NB4 (cell line): Measurements from ENCODE around the gene GABRR3.

Source experiments
- DNase-seq: peaks from one replicate; pipeline ENCODE4 v3.0.0; 2010; ENCODE audit warnings: low read depth
- H3K4me3 ChIP-seq: one replicate; pipeline ENCODE4 v1.5.1; 2011; ENCODE audit warnings: mild to moderate bottlenecking, low read depth, low read length, moderate library complexity
- MYC ChIP-seq: IDR thresholded peaks from 2 replicates; pipeline ENCODE4 v1.6.1; 2011; ENCODE audit warnings: low read depth, low read length
- POLR2A ChIP-seq: IDR thresholded peaks from 2 replicates; pipeline ENCODE4 v1.6.1; 2011; ENCODE audit warnings: mild to moderate bottlenecking; ENCODE audit not compliant: insufficient read length; ENCODE audit errors: extremely low read depth
- TF ChIP-seq, protein P1 (sequence below): IDR thresholded peaks from one replicate; pipeline ENCODE4 v1.5.1; 2012; ENCODE audit warnings: low read depth, low read length
- TF ChIP-seq, protein P2 (sequence below): IDR thresholded peaks from 2 replicates; pipeline ENCODE4 v1.6.1; 2011; ENCODE audit warnings: low read depth, low read length

Gene GABRR3

DNA sequence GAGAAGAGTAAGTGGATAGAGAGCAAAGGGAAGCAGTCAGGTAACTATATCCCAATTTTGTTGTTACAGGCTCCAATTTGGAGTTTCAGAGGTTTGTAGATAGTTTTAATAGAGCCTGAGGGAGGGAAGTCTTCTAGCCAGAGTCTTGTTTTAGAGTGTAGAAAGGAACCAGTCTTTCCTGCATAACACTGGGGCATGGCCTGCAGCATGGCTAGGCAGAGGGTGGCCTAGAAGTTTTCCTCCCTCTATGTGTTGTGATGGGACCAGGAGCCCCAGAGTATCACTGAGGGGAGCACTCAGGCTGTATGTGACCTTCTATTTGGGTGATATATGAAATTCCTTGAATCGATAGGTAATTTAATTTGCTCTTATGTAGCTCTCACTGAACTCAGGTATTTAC, 22.5 kb upstream of the GABRR3 start:
- no peak overlapping the region for H3K4me3 ChIP-seq
- no peak for DNase-seq
- TF ChIP-seq MYC (no peak), POLR2A (no peak)
- TF ChIP-seq, protein P1, sequence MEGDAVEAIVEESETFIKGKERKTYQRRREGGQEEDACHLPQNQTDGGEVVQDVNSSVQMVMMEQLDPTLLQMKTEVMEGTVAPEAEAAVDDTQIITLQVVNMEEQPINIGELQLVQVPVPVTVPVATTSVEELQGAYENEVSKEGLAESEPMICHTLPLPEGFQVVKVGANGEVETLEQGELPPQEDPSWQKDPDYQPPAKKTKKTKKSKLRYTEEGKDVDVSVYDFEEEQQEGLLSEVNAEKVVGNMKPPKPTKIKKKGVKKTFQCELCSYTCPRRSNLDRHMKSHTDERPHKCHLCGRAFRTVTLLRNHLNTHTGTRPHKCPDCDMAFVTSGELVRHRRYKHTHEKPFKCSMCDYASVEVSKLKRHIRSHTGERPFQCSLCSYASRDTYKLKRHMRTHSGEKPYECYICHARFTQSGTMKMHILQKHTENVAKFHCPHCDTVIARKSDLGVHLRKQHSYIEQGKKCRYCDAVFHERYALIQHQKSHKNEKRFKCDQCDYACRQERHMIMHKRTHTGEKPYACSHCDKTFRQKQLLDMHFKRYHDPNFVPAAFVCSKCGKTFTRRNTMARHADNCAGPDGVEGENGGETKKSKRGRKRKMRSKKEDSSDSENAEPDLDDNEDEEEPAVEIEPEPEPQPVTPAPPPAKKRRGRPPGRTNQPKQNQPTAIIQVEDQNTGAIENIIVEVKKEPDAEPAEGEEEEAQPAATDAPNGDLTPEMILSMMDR, result no peak
- TF ChIP-seq, protein P2, sequence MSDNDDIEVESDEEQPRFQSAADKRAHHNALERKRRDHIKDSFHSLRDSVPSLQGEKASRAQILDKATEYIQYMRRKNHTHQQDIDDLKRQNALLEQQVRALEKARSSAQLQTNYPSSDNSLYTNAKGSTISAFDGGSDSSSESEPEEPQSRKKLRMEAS, result no peak

DNA sequence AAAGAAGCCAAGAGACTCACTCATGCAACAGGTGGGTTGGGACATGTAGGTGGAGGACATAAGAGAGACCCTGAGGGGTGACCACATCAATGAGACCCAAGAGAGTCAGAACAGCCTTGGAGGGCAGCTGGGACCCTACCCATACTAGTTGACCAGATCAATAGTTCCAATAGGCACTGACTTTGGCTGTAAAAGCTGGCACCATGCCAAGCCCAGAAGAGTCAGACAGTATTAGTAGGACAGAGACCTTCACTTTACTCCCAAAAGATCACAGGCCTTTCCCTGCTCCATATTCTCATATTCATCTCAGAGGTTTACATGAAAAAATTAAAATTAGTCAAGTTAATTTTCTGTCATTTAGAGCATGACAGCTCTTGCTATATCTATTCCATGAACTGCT, 20.9 kb upstream of the GABRR3 start:
- H3K4me3 ChIP-seq, result no peak overlapping the region
- TF ChIP-seq, protein P1, result no peak
- TF ChIP-seq POLR2A (no peak), MYC (no peak)
- TF ChIP-seq, protein P2, result no peak
- DNase-seq, result no peak

DNA sequence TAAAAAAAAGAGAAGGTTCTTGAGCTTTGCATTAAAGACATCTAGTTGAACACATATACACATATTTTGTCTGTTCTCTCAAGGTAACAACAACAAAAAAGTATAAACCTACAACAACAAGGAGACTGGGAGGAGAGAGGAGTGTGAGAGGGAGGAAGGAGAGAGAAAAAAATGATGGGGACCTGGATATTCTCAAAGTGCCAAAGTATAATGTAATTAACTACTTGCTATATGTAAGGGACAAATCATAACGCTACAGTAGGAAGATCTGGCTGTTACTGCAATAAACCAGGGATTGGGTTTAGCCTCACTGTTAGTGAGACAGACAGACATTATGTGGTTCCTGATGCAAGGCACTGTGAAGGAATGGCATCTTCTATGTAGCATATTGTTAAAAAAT, 14.2 kb upstream of the GABRR3 start:
- no peak overlapping the region for H3K4me3 ChIP-seq
- TF ChIP-seq, protein P2, result no peak
- TF ChIP-seq, protein P1, result no peak
- no peak for TF ChIP-seq POLR2A
- TF ChIP-seq MYC, result no peak
- DNase-seq, result no peak

DNA sequence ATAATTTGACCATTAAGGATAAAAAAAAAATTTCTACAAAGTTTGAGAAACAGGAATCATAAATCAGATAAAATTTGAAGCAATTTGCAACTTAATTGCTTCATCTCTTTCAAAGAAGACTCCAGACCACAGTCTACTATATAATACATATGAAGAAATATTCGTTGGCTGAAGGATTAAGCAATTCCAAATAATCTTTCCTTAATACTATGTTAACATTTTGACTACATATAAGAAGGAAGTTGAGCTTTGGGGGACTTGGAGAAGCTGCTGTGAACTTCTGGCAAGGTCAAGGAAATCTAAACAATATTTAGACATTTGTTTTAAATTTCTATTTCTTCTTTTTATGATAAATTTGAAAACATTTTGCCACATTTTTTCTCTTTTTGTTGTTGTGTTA, 13.5 kb upstream of the GABRR3 start:
- peak; percentile 14 for DNase-seq
- TF ChIP-seq MYC, result no peak
- TF ChIP-seq, protein P2, result no peak
- TF ChIP-seq POLR2A, result no peak
- TF ChIP-seq, protein P1, result no peak
- H3K4me3 ChIP-seq, result no peak overlapping the region

DNA sequence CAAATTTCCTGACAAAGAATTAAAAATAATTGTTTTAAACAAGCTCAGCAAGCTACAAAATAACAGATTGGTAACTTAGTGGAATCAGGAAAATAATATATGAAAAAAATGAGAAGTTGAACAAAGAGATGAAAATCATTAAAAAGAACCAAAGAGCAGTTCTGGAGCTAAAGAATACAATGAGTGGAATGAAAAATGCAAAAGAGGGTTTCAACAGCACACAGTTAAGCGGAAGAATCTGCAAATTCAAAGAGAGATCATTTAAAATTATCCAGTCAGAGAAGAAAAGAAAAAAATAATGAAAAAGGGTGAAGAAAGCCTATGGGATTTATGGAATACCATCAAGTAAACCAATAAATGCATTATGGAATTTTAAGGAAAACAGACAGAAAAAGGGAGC, 6.2 kb upstream of the GABRR3 start:
- DNase-seq, result no peak
- TF ChIP-seq, protein P2, result no peak
- no peak for TF ChIP-seq POLR2A
- TF ChIP-seq, protein P1, result no peak
- TF ChIP-seq MYC, result no peak
- no peak overlapping the region for H3K4me3 ChIP-seq

DNA sequence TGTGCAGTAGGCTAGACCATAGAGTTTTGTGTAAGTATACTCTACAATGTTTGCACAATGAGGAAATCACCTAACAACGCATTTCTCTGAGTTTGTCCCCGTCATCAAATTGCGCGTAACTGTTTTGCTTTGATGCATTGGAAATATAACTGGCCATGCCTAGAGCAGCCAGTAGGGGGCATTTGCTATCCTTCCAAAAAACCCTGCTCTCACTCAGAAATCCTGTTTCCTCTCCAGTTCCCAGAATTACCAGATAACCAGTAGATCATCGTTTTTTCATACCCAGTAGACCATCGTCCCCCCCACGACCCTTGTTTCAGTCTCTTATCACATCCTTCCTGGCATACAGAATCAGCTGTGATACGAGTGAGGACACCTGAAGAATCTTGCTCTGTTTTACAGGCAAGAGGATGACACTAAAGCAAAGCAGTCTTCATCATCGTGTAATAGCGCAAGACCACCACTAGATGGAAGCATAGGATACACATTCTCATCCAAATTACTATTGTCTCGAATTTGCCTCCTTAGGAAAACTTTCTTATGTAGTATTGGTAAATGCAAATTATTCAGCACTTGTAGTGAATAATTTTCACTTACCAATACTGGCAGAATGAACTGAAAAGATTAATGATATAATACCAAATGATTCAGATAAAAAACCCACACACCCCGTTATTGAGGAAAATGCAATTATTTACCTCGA, 4.4 kb upstream of the GABRR3 start:
- H3K4me3 ChIP-seq, result peak overlapping the region; percentile 33
- TF ChIP-seq MYC (no peak), POLR2A (no peak)
- TF ChIP-seq, protein P1, result peak; percentile 67
- TF ChIP-seq, protein P2, result 0 out of 2 replicates have a peak, but pooled peaks have one; percentile 17
- peak; percentile 82 for DNase-seq
